ENCODE data around the gene FBXW10.
"Not testable (repeated sequence)": the region's sequence is repeated elsewhere in the genome, so short reads cannot be mapped to it uniquely, and the experiment has no call there.

The FBXW10 gene

GRCh38 chr17:18753829-18754409 lies 10.1 kb downstream of the FBXW10 start:
- not testable (repeated sequence) for H3K79me2 ChIP-seq (ENCODE audit: insufficient read depth, low read length); H3K27me3 ChIP-seq (ENCODE audit: insufficient read depth, low read length); H3K9me3 ChIP-seq (ENCODE audit: low read length); H3F3A ChIP-seq (ENCODE audit: insufficient read depth, low read length); H3K4me3 ChIP-seq (ENCODE audit: low read depth, low read length, poor library complexity, severe bottlenecking); H3K9ac ChIP-seq (ENCODE audit: low read length); H3K4me1 ChIP-seq (ENCODE audit: insufficient read depth, low read length, severe bottlenecking); H4K20me1 ChIP-seq (ENCODE audit: insufficient read depth, low read length); H3K27ac ChIP-seq (ENCODE audit: low read depth, low read length, poor library complexity, severe bottlenecking); H3K9me2 ChIP-seq (ENCODE audit: low read depth, low read length); H3K36me3 ChIP-seq (ENCODE audit: insufficient read depth, low read length); H2AFZ ChIP-seq (ENCODE audit: low read length); H3K4me2 ChIP-seq (ENCODE audit: low read length)

GRCh38 chr17:18755969-18756368 lies 12.1 kb downstream of the FBXW10 start:
- H3K9me3 ChIP-seq (ENCODE audit: low read length); H3F3A ChIP-seq (ENCODE audit: insufficient read depth, low read length); H3K27me3 ChIP-seq (ENCODE audit: insufficient read depth, low read length); H3K9ac ChIP-seq (ENCODE audit: low read length); H2AFZ ChIP-seq (ENCODE audit: low read length); H3K36me3 ChIP-seq (ENCODE audit: insufficient read depth, low read length); H3K4me2 ChIP-seq (ENCODE audit: low read length); H3K4me3 ChIP-seq (ENCODE audit: low read depth, low read length, poor library complexity, severe bottlenecking); H4K20me1 ChIP-seq (ENCODE audit: insufficient read depth, low read length); H3K79me2 ChIP-seq (ENCODE audit: insufficient read depth, low read length); H3K9me2 ChIP-seq (ENCODE audit: low read depth, low read length); H3K4me1 ChIP-seq (ENCODE audit: insufficient read depth, low read length, severe bottlenecking); H3K27ac ChIP-seq (ENCODE audit: low read depth, low read length, poor library complexity, severe bottlenecking): not testable (repeated sequence)

GRCh38 chr17:18757368-18758044 lies 13.7 kb downstream of the FBXW10 start:
- H3K4me1 ChIP-seq (ENCODE audit: insufficient read depth, low read length, severe bottlenecking): not testable (repeated sequence)

GRCh38 chr17:18758344-18758743 lies 14.5 kb downstream of the FBXW10 start:
- H2AFZ ChIP-seq (ENCODE audit: low read length); H3K27me3 ChIP-seq (ENCODE audit: insufficient read depth, low read length); H4K20me1 ChIP-seq (ENCODE audit: insufficient read depth, low read length); H3K9me3 ChIP-seq (ENCODE audit: low read length); H3K36me3 ChIP-seq (ENCODE audit: insufficient read depth, low read length); H3F3A ChIP-seq (ENCODE audit: insufficient read depth, low read length); H3K9ac ChIP-seq (ENCODE audit: low read length); H3K4me2 ChIP-seq (ENCODE audit: low read length); H3K4me1 ChIP-seq (ENCODE audit: insufficient read depth, low read length, severe bottlenecking); H3K27ac ChIP-seq (ENCODE audit: low read depth, low read length, poor library complexity, severe bottlenecking); H3K79me2 ChIP-seq (ENCODE audit: insufficient read depth, low read length); H3K9me2 ChIP-seq (ENCODE audit: low read depth, low read length); H3K4me3 ChIP-seq (ENCODE audit: low read depth, low read length, poor library complexity, severe bottlenecking): not testable (repeated sequence)

More at GRCh38 chr17:18757368-18758044, 13.7 kb downstream of the FBXW10 start:
- H3K27ac ChIP-seq (ENCODE audit: low read depth, low read length, poor library complexity, severe bottlenecking); H2AFZ ChIP-seq (ENCODE audit: low read length); H3K79me2 ChIP-seq (ENCODE audit: insufficient read depth, low read length); H3K9me2 ChIP-seq (ENCODE audit: low read depth, low read length); H3K4me2 ChIP-seq (ENCODE audit: low read length); H4K20me1 ChIP-seq (ENCODE audit: insufficient read depth, low read length); H3K36me3 ChIP-seq (ENCODE audit: insufficient read depth, low read length); H3K27me3 ChIP-seq (ENCODE audit: insufficient read depth, low read length); H3K4me3 ChIP-seq (ENCODE audit: low read depth, low read length, poor library complexity, severe bottlenecking); H3K9me3 ChIP-seq (ENCODE audit: low read length); H3K9ac ChIP-seq (ENCODE audit: low read length); H3F3A ChIP-seq (ENCODE audit: insufficient read depth, low read length): not testable (repeated sequence)

- H2AFZ ChIP-seq (ENCODE audit: low read length); H3K4me3 ChIP-seq (ENCODE audit: low read depth, low read length, poor library complexity, severe bottlenecking); H3F3A ChIP-seq (ENCODE audit: insufficient read depth, low read length); H3K27ac ChIP-seq (ENCODE audit: low read depth, low read length, poor library complexity, severe bottlenecking); H3K27me3 ChIP-seq (ENCODE audit: insufficient read depth, low read length); H3K9me2 ChIP-seq (ENCODE audit: low read depth, low read length); H3K36me3 ChIP-seq (ENCODE audit: insufficient read depth, low read length); H3K4me1 ChIP-seq (ENCODE audit: insufficient read depth, low read length, severe bottlenecking); H4K20me1 ChIP-seq (ENCODE audit: insufficient read depth, low read length); H3K79me2 ChIP-seq (ENCODE audit: insufficient read depth, low read length); H3K9me3 ChIP-seq (ENCODE audit: low read length); H3K9ac ChIP-seq (ENCODE audit: low read length); H3K4me2 ChIP-seq (ENCODE audit: low read length): not testable (repeated sequence)
Measured at GRCh38 chr17:18760221-18760620, 16.4 kb downstream of the FBXW10 start.

GRCh38 chr17:18770572-18770971 lies 26.7 kb downstream of the FBXW10 start:
- H3K4me3 ChIP-seq (ENCODE audit: low read depth, low read length, poor library complexity, severe bottlenecking); H3K4me2 ChIP-seq (ENCODE audit: low read length); H3K36me3 ChIP-seq (ENCODE audit: insufficient read depth, low read length); H3K9me2 ChIP-seq (ENCODE audit: low read depth, low read length); H3K79me2 ChIP-seq (ENCODE audit: insufficient read depth, low read length); H3F3A ChIP-seq (ENCODE audit: insufficient read depth, low read length); H3K9me3 ChIP-seq (ENCODE audit: low read length); H2AFZ ChIP-seq (ENCODE audit: low read length); H3K27ac ChIP-seq (ENCODE audit: low read depth, low read length, poor library complexity, severe bottlenecking); H3K27me3 ChIP-seq (ENCODE audit: insufficient read depth, low read length); H4K20me1 ChIP-seq (ENCODE audit: insufficient read depth, low read length); H3K4me1 ChIP-seq (ENCODE audit: insufficient read depth, low read length, severe bottlenecking); H3K9ac ChIP-seq (ENCODE audit: low read length): not testable (repeated sequence)

- not testable (repeated sequence) for H3K27ac ChIP-seq (ENCODE audit: low read depth, low read length, poor library complexity, severe bottlenecking); H3F3A ChIP-seq (ENCODE audit: insufficient read depth, low read length); H3K79me2 ChIP-seq (ENCODE audit: insufficient read depth, low read length); H3K9me2 ChIP-seq (ENCODE audit: low read depth, low read length); H3K4me1 ChIP-seq (ENCODE audit: insufficient read depth, low read length, severe bottlenecking); H3K9me3 ChIP-seq (ENCODE audit: low read length); H2AFZ ChIP-seq (ENCODE audit: low read length); H4K20me1 ChIP-seq (ENCODE audit: insufficient read depth, low read length); H3K4me3 ChIP-seq (ENCODE audit: low read depth, low read length, poor library complexity, severe bottlenecking); H3K9ac ChIP-seq (ENCODE audit: low read length); H3K27me3 ChIP-seq (ENCODE audit: insufficient read depth, low read length); H3K36me3 ChIP-seq (ENCODE audit: insufficient read depth, low read length); H3K4me2 ChIP-seq (ENCODE audit: low read length)
Measured at GRCh38 chr17:18771066-18771465, 27.2 kb downstream of the FBXW10 start.
